OCI-LY7 (cell line): Measurements from ENCODE around the gene NHERF2.

Source experiments
- CTCF ChIP-seq: fragments of 200-600 bp; sonication (generic); conservative IDR thresholded peaks from 2 replicates; pipeline ENCODE4 v1.5.1; 2014; ENCODE audit warnings: mild to moderate bottlenecking, antibody characterized with exemption, low read length, moderate library complexity, mixed read lengths
- EZH2phosphoT487 ChIP-seq: fragments of 200-600 bp; sonication (generic); IDR thresholded peaks from 2 replicates; pipeline ENCODE4 v1.6.1; 2018; ENCODE audit warnings: low read depth, borderline replicate concordance, mild to moderate bottlenecking, mixed run types, antibody characterized with exemption, low read length, moderate library complexity, mixed read lengths

GRCh38 chr16:2027024-2028010 is 615 bp downstream of the NHERF2 start:
- 0 out of 2 replicates have a peak, but pooled peaks have one; percentile 63 for TF ChIP-seq EZH2phosphoT487
- TF ChIP-seq CTCF: 0 out of 2 replicates have a peak, but pooled peaks have one; percentile 29
